ENCODE results near the gene ARL4D.

Gene ARL4D

GRCh38 chr17:43427362-43428043 is 28.7 kb downstream of the ARL4D start:
- DNase-seq (ENCODE audit: low read depth in 1 of 2, low spot score in 1 of 2) = no peak
- in situ Hi-C loops (cut with HindIII; ENCODE audit: low pct_unique_long_range_greater_than_20kb, low sequenced_read_pairs) = no loop called here
- TF ChIP-seq JUND (IDR thresholded peaks at IDR 0.05; ENCODE audit: low read depth) = no peak

GRCh38 chr17:43428524-43428923 is 29.7 kb downstream of the ARL4D start:
- DNase-seq (ENCODE audit: low read depth in 1 of 2, low spot score in 1 of 2) = no peak
- in situ Hi-C loops (cut with HindIII; ENCODE audit: low pct_unique_long_range_greater_than_20kb, low sequenced_read_pairs) = no loop called here
- TF ChIP-seq JUND (IDR thresholded peaks at IDR 0.05; ENCODE audit: low read depth) = no peak

- in situ Hi-C loops (cut with HindIII; ENCODE audit: low pct_unique_long_range_greater_than_20kb, low sequenced_read_pairs) = no loop called here
- TF ChIP-seq JUND (IDR thresholded peaks at IDR 0.05; ENCODE audit: low read depth) = no peak
Measured at GRCh38 chr17:43430936-43431713, 32.3 kb downstream of the ARL4D start.

GRCh38 chr17:43431714-43432523 is 33.1 kb downstream of the ARL4D start:
- in situ Hi-C loops (cut with HindIII; ENCODE audit: low pct_unique_long_range_greater_than_20kb, low sequenced_read_pairs) = no loop called here
- TF ChIP-seq JUND (IDR thresholded peaks at IDR 0.05; ENCODE audit: low read depth) = no peak
- no peak for DNase-seq (ENCODE audit: low read depth in 1 of 2, low spot score in 1 of 2)

More at GRCh38 chr17:43430936-43431713, 32.3 kb downstream of the ARL4D start:
- peak in 1 of 2 experiments; percentile 62 for DNase-seq (ENCODE audit: low read depth in 1 of 2, low spot score in 1 of 2)

- in situ Hi-C loops (cut with HindIII; ENCODE audit: low pct_unique_long_range_greater_than_20kb, low sequenced_read_pairs) = no loop called here
- TF ChIP-seq JUND (IDR thresholded peaks at IDR 0.05; ENCODE audit: low read depth) = no peak
- DNase-seq (ENCODE audit: low read depth in 1 of 2, low spot score in 1 of 2) = no peak
Measured at GRCh38 chr17:43434902-43435319, 36.1 kb downstream of the ARL4D start.

GRCh38 chr17:43437756-43438155 is 39.0 kb downstream of the ARL4D start:
- TF ChIP-seq JUND (IDR thresholded peaks at IDR 0.05; ENCODE audit: low read depth) = no peak
- no peak for DNase-seq (ENCODE audit: low read depth in 1 of 2, low spot score in 1 of 2)
- in situ Hi-C loops (cut with HindIII; ENCODE audit: low pct_unique_long_range_greater_than_20kb, low sequenced_read_pairs) = no loop called here

- in situ Hi-C loops (cut with HindIII; ENCODE audit: low pct_unique_long_range_greater_than_20kb, low sequenced_read_pairs) = no loop called here
- peak in 1 of 2 experiments; percentile 83 for DNase-seq (ENCODE audit: low read depth in 1 of 2, low spot score in 1 of 2)
- TF ChIP-seq JUND (IDR thresholded peaks at IDR 0.05; ENCODE audit: low read depth) = peak; percentile 54; the same call in 1 of the 2 replicates
Measured at GRCh38 chr17:43438626-43439025, 39.8 kb downstream of the ARL4D start.

GRCh38 chr17:43439041-43439440 is 40.2 kb downstream of the ARL4D start:
- TF ChIP-seq JUND (IDR thresholded peaks at IDR 0.05; ENCODE audit: low read depth) = no peak
- in situ Hi-C loops (cut with HindIII; ENCODE audit: low pct_unique_long_range_greater_than_20kb, low sequenced_read_pairs) = no loop called here
- DNase-seq (ENCODE audit: low read depth in 1 of 2, low spot score in 1 of 2) = peak in 1 of 2 experiments; percentile 73

- in situ Hi-C loops (cut with HindIII; ENCODE audit: low pct_unique_long_range_greater_than_20kb, low sequenced_read_pairs) = no loop called here
- TF ChIP-seq JUND (IDR thresholded peaks at IDR 0.05; ENCODE audit: low read depth) = no peak
- DNase-seq (ENCODE audit: low read depth in 1 of 2, low spot score in 1 of 2) = no peak
Measured at GRCh38 chr17:43442711-43443110, 43.9 kb downstream of the ARL4D start.

- no peak for DNase-seq (ENCODE audit: low read depth in 1 of 2, low spot score in 1 of 2)
- TF ChIP-seq JUND (IDR thresholded peaks at IDR 0.05; ENCODE audit: low read depth) = no peak
- in situ Hi-C loops (cut with HindIII; ENCODE audit: low pct_unique_long_range_greater_than_20kb, low sequenced_read_pairs) = no loop called here
Measured at GRCh38 chr17:43443381-43443780, 44.6 kb downstream of the ARL4D start.

- peak; percentile 70 to 95 for DNase-seq (ENCODE audit: low read depth in 1 of 2, low spot score in 1 of 2)
- in situ Hi-C loops (cut with HindIII; ENCODE audit: low pct_unique_long_range_greater_than_20kb, low sequenced_read_pairs) = no loop called here
Measured at GRCh38 chr17:43444223-43445008, 45.6 kb downstream of the ARL4D start.

More at GRCh38 chr17:43444223-43445008, 45.6 kb downstream of the ARL4D start:
- TF ChIP-seq JUND (IDR thresholded peaks at IDR 0.05; ENCODE audit: low read depth) = peak; percentile 90
